Activated CD4-positive, alpha-beta memory T cell treated with anti-CD3 and anti-CD28 coated beads, Interleukin-2, amount 10 ng/mL, durations not matched to agents 7 days and 5 days (primary cell): Measurements from ENCODE around the gene ZNF512. TPM values are rescaled to one million over a fixed set of nuclear protein-coding genes. Genes with fewer than 3 reads are reported as not detected.
A peak's percentile ranks its signal among the peaks of the same experiment; 100 is the strongest.
"Not testable (repeated sequence)": the region's sequence is repeated elsewhere in the genome, so short reads cannot be mapped to it uniquely, and the experiment has no call there.

Experiments used
- CTCF ChIA-PET: fragments of 350-600 bp; sonication (Branson Sonifier 250); formaldehyde crosslinking; loops from one replicate; lab custom pipeline; 2021; ENCODE audit warnings: antibody characterized with exemption, inconsistent platforms; lab: Charles Lee
- POLR2A ChIA-PET: fragments of 350-600 bp; sonication (Branson Sonifier 250); formaldehyde crosslinking; loops from one replicate; lab custom pipeline; 2021; ENCODE audit warnings: antibody characterized with exemption; lab: Charles Lee
- DNase-seq: peaks from one replicate; pipeline ENCODE4 v3.0.0-alpha.2; 2020
- H3K27ac Mint-ChIP-seq: one replicate; pipeline ENCODE4 v1.8.0; 2021; ENCODE audit warnings: mild to moderate bottlenecking, mixed read lengths
- H3K27me3 Mint-ChIP-seq: one replicate; pipeline ENCODE4 v1.8.0; 2021; ENCODE audit warnings: mixed read lengths
- H3K36me3 Mint-ChIP-seq: one replicate; pipeline ENCODE4 v1.8.0; 2021; ENCODE audit warnings: low read depth, mixed read lengths
- H3K4me1 Mint-ChIP-seq: one replicate; pipeline ENCODE4 v1.8.0; 2021; ENCODE audit warnings: mixed read lengths
- H3K4me3 Mint-ChIP-seq: one replicate; pipeline ENCODE4 v1.8.0; 2021; ENCODE audit warnings: mild to moderate bottlenecking, mixed read lengths
- H3K9me3 Mint-ChIP-seq: one replicate; pipeline ENCODE4 v1.8.0; 2021; ENCODE audit warnings: mixed read lengths
- total RNA-seq, 2 experiments: library from RNA; stranded (reverse); gene quantifications; one replicate each; pipeline ENCODE4 v1.2.3, GENCODE V29; 2021

Gene ZNF512, protein sequence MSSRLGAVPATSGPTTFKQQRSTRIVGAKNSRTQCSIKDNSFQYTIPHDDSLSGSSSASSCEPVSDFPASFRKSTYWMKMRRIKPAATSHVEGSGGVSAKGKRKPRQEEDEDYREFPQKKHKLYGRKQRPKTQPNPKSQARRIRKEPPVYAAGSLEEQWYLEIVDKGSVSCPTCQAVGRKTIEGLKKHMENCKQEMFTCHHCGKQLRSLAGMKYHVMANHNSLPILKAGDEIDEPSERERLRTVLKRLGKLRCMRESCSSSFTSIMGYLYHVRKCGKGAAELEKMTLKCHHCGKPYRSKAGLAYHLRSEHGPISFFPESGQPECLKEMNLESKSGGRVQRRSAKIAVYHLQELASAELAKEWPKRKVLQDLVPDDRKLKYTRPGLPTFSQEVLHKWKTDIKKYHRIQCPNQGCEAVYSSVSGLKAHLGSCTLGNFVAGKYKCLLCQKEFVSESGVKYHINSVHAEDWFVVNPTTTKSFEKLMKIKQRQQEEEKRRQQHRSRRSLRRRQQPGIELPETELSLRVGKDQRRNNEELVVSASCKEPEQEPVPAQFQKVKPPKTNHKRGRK
- total RNA-seq, result 10 to 100 TPM; 31.4 to 34.0 TPM

DNA sequence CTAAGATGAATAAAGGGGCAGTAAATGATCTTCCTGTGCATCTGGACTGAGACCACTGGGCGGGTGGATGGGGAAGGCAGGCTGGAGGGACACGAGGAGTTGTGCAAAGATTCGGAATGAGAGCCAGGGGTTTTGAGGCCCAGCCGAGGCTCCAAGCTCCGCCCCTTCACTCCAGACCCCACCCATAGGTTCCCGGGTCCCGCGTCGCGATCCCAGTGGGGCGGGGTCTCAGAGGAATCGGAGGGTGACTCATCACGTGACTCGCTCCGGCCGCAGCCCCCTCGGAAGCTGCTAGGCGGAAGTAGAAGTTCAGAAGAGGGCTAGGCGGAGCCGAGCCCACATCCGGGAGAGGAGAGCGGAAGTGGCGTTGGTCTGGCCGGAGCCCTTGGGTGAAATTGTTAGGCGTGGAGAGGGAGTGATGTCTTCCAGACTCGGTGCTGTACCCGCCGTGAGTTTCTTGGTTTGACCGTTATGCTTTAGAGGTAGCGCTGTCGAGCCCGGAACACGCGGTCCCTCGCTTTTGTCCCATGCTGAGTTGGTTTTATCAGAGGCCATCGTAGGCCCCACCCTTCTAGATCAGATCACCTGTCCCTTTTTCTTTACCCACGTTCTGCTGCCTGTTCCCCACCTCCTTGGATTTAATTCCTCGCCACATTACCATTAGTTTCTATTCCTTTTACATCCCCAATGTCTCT lies at the start of gene ZNF512:
Gene ZNF512, plus strand, starts transcription at position 348 of the 695 bp plus-strand sequence. Its CDS starts 71 bp downstream, at position 419.
- ChIA-PET CTCF (no interaction called here), POLR2A (interaction anchor here (0.7 to 2.2 kb wide), 8 partner anchors 8 to 261 kb away, joined by 3 to 17 read pairs (median 4); partner anchors contain the start of genes CCDC121, GPN1, NRBP1 and SLC4A1AP)
- Mint-ChIP-seq H3K4me1 (peaks cover 49% of the 10 kb centered on the region), H3K27me3 (peaks cover 7% of the 10 kb centered on the region), H3K9me3 (no peaks in the 10 kb centered on the region), H3K36me3 (peaks cover 39% of the 10 kb centered on the region), H3K27ac (peak within 1 kb of the TSS; percentile 91), H3K4me3 (peak within 1 kb of the TSS; percentile 99)
- DNase-seq, result peak; percentile 89

- no peaks in the 10 kb centered on the region for H3K36me3 Mint-ChIP-seq
- DNase-seq, result no peak
- ChIA-PET CTCF (interaction anchor here (1.3 kb wide), 1 partner anchor 146 kb away, joined by 3 read pairs; no protein-coding TSS in a partner anchor), POLR2A (interaction anchor here (0.8 kb wide), 1 partner anchor 102 kb away, joined by 4 read pairs; no protein-coding TSS in a partner anchor)
- H3K27me3 Mint-ChIP-seq, result peaks cover 21% of the 10 kb centered on the region
- no peaks in the 10 kb centered on the region for H3K9me3 Mint-ChIP-seq
- no peaks in the 10 kb centered on the region for H3K4me1 Mint-ChIP-seq
- no peak overlapping the region for H3K27ac Mint-ChIP-seq
- no peak overlapping the region for H3K4me3 Mint-ChIP-seq
Measured at GRCh38 chr2:27537287-27537686, 45.6 kb upstream of the ZNF512 start.

- H3K4me3 Mint-ChIP-seq, DNase-seq, H3K4me1 Mint-ChIP-seq, H3K36me3 Mint-ChIP-seq, H3K9me3 Mint-ChIP-seq, H3K27ac Mint-ChIP-seq, CTCF ChIA-PET, POLR2A ChIA-PET: not testable (repeated sequence)
- H3K27me3 Mint-ChIP-seq, result peaks cover 19% of the 10 kb centered on the region
Measured at GRCh38 chr2:27538839-27539450, 43.9 kb upstream of the ZNF512 start.

DNA sequence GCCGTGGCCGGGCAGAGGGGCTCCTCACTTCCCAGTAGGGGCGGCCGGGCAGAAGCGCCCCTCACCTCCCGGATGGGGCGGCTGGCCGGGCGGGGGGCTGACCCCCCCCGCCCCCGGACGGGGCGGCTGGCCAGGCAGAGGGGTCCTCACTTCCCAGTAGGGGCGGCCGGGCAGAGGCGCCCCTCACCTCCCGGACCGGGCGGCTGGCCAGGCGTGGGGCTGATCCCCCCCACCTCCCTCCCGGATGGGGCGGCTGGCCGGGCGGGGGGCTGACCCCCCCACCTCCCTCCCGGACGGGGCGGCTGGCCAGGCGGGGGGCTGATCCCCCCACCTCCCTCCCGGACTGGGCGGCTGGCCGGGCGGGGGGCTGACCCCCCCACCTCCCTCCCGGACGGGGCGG lies 43.2 kb upstream of the ZNF512 start:
- not testable (repeated sequence) for H3K4me1 Mint-ChIP-seq

DNA sequence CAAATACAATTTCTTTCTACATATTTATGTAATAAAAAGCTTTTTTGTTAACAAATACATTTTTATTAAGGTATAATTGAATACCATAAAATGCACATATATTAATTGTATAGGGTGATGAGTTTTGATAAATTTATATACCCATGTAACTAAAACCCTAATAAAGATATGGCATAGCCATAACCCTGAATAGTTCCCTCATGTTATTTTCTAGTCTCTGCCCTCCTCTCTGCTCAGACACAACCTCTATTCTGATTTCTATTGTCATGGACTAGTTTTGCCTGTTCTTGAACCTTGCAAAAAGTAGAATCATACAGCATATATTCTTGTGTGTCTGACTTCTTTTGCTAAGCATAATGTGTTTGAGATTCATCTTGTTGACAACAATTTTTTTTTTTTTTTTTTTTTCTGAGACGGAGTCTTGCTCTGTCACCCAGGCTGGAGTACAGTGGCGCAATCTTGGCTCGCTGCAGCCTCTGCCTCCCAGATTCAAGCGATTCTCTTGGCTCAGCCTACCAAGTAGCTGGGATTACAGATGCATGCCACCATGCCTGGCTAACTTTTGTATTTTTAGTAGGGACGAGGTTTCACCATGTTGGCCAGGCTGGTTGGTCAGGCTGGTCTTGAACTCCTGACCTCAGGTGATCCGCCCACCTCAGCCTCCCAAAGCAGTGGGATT lies 38.6 kb upstream of the ZNF512 start:
- CTCF ChIA-PET, result interaction anchor here (0.8 kb wide), 1 partner anchor 9 kb away, joined by 3 read pairs; no protein-coding TSS in a partner anchor
- no peaks in the 10 kb centered on the region for H3K9me3 Mint-ChIP-seq
- H3K4me3 Mint-ChIP-seq, result no peak overlapping the region
- H3K27me3 Mint-ChIP-seq, result no peaks in the 10 kb centered on the region
- DNase-seq, result no peak
- no peak overlapping the region for H3K27ac Mint-ChIP-seq
- H3K36me3 Mint-ChIP-seq, result no peaks in the 10 kb centered on the region
- POLR2A ChIA-PET, result no interaction called here
- no peaks in the 10 kb centered on the region for H3K4me1 Mint-ChIP-seq

More for the DNA sequence above, 43.2 kb upstream of the ZNF512 start:
- H3K27ac Mint-ChIP-seq, POLR2A ChIA-PET, H3K4me3 Mint-ChIP-seq, H3K9me3 Mint-ChIP-seq, CTCF ChIA-PET, DNase-seq, H3K36me3 Mint-ChIP-seq: not testable (repeated sequence)
- peaks cover 14% of the 10 kb centered on the region for H3K27me3 Mint-ChIP-seq

GRCh38 chr2:27545348-27546141 lies 37.3 kb upstream of the ZNF512 start:
- no peak for DNase-seq

DNA sequence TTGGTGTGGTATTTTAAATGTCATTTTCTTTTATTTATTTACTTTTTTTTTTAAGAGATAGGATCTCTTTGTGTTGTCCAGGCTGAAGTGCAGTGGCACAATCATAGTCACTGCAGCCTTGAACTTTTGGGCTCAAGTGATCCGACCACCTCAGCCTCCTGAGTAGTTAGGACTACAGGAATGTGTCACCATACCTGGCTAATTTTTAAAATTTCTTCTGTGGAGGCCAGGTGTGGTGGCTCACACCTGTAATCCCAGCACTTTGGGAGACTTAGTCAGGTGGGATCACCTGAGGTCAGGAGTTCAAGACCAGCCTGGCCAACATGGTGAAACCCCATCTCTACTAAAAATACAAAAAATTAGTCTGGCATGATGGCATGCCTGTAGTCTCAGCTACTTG lies 33.5 kb upstream of the ZNF512 start:
- no peak overlapping the region for H3K4me3 Mint-ChIP-seq
- no peaks in the 10 kb centered on the region for H3K4me1 Mint-ChIP-seq
- ChIA-PET CTCF (no interaction called here), POLR2A (no interaction called here)
- no peaks in the 10 kb centered on the region for H3K9me3 Mint-ChIP-seq
- peaks cover 13% of the 10 kb centered on the region for H3K27me3 Mint-ChIP-seq
- no peak overlapping the region for H3K27ac Mint-ChIP-seq
- no peaks in the 10 kb centered on the region for H3K36me3 Mint-ChIP-seq
- no peak for DNase-seq

More at GRCh38 chr2:27545348-27546141, 37.3 kb upstream of the ZNF512 start:
- CTCF ChIA-PET, result interaction anchor here (0.6 to 0.7 kb wide), 2 partner anchors 42 to 347 kb away, joined by 3 read pairs; no protein-coding TSS in a partner anchor
- Mint-ChIP-seq H3K27ac (no peak overlapping the region), H3K9me3 (no peaks in the 10 kb centered on the region), H3K36me3 (no peaks in the 10 kb centered on the region), H3K27me3 (no peaks in the 10 kb centered on the region), H3K4me3 (no peak overlapping the region), H3K4me1 (no peaks in the 10 kb centered on the region)
- POLR2A ChIA-PET, result no interaction called here

- H3K4me1 Mint-ChIP-seq, result no peaks in the 10 kb centered on the region
- DNase-seq, result no peak
- CTCF ChIA-PET, result interaction anchor here (1.0 kb wide), 1 partner anchor 132 kb away, joined by 4 read pairs; no protein-coding TSS in a partner anchor
- POLR2A ChIA-PET, result no interaction called here
- no peak overlapping the region for H3K4me3 Mint-ChIP-seq
- no peak overlapping the region for H3K27ac Mint-ChIP-seq
- H3K36me3 Mint-ChIP-seq, result no peaks in the 10 kb centered on the region
- peaks cover 17% of the 10 kb centered on the region for H3K27me3 Mint-ChIP-seq
- no peaks in the 10 kb centered on the region for H3K9me3 Mint-ChIP-seq
Measured at GRCh38 chr2:27551514-27551913, 31.3 kb upstream of the ZNF512 start.

DNA sequence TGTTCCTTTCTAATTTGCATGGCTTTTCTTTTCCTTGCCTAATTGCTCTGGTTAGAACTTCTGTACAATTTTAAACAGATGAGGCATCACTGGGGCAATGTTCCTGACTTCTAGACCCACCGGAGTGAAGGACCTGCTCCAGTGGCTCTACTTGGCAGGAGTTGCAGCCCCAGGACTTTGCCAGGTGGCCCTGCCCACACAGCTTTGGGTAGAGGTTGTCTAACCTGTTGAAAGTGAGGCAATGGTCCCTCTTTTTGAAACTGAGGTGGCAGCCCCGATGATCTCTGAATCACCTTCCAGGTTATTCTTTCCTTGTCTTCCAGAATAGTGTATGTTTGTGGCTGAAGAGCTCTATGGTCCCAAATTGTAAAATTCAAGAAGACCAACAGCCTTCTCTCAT lies 29.9 kb upstream of the ZNF512 start:
- H3K27ac Mint-ChIP-seq, result no peak overlapping the region
- no peaks in the 10 kb centered on the region for H3K9me3 Mint-ChIP-seq
- ChIA-PET POLR2A (no interaction called here), CTCF (interaction anchor here (1.2 kb wide), 1 partner anchor 9 kb away, joined by 3 read pairs; no protein-coding TSS in a partner anchor)
- H3K4me1 Mint-ChIP-seq, result no peaks in the 10 kb centered on the region
- DNase-seq, result no peak
- H3K4me3 Mint-ChIP-seq, result no peak overlapping the region
- no peaks in the 10 kb centered on the region for H3K36me3 Mint-ChIP-seq
- peaks cover 17% of the 10 kb centered on the region for H3K27me3 Mint-ChIP-seq

DNA sequence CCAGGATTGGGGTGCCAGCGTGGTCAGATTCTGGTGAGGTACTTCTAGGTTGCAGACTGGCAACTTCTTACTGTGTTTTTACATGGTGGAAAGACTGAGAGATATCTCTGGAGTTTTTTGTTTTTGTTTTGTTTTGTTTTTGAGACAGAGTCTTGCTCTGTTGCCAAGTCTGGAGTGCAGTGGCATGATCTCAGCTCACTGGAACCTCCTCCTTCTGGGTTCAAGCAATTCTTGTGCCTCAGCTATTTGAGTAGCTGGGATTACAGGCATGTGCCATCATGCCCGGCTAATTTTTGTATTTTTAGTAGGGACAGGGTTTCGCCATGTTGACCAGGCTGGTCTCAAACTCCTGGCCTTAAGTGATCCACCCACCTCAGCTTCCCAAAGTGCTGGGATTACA lies 28.4 kb upstream of the ZNF512 start:
- H3K9me3 Mint-ChIP-seq, DNase-seq, H3K4me3 Mint-ChIP-seq, H3K4me1 Mint-ChIP-seq, H3K36me3 Mint-ChIP-seq, H3K27ac Mint-ChIP-seq, CTCF ChIA-PET: not testable (repeated sequence)
- peaks cover 22% of the 10 kb centered on the region for H3K27me3 Mint-ChIP-seq
- POLR2A ChIA-PET, result interaction anchor here (1.2 kb wide), 1 partner anchor 28 kb away, joined by 3 read pairs; the partner anchor contains the start of gene ZNF512

DNA sequence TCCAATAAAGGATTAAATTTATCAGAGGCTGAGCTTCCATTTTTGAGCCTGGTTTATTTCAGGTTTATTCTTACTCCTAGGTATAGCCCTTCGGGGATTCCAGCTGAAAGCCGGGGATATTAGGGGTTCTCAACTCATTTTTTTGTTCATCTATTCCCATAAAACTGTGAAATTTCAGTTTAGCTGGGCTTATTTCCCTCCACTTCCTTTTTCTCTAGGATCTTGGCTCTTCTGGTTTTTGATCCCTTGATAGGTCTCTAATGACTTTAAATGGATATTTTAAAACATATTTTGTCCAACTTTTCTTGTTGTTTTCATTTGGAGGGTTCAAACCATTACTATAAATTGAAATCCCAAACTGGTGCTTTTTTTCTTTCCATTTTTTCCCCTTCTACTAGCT lies 23.6 kb upstream of the ZNF512 start:
- Mint-ChIP-seq H3K27ac (no peak overlapping the region), H3K4me3 (no peak overlapping the region), H3K9me3 (no peaks in the 10 kb centered on the region), H3K36me3 (no peaks in the 10 kb centered on the region), H3K27me3 (peaks cover 16% of the 10 kb centered on the region), H3K4me1 (no peaks in the 10 kb centered on the region)
- ChIA-PET CTCF (no interaction called here), POLR2A (no interaction called here)
- DNase-seq, result no peak
